A673 (cell line): ENCODE measurements around the gene MKI67.

Experiments used
- CTCF ChIP-seq: fragments of 300-800, 200-600 bp; sonication (generic); conservative IDR thresholded peaks from 2 replicates; pipeline ENCODE4 v1.5.1; 2017; ENCODE audit warnings: low read depth, mild to moderate bottlenecking, antibody characterized with exemption, low read length, moderate library complexity, mixed read lengths
- EZH2 ChIP-seq: fragments of 200-600 bp; sonication (generic); IDR thresholded peaks from 2 replicates; pipeline ENCODE4 v1.6.1; 2017; ENCODE audit warnings: borderline replicate concordance, low read depth, mild to moderate bottlenecking, mixed read lengths, antibody characterized with exemption, low read length; ENCODE audit not compliant: poor library complexity, severe bottlenecking

- TF ChIP-seq EZH2 (no peak), CTCF (peak; percentile 23; the same call in 1 of the 2 replicates)
These were observed 38.1 kb downstream of the MKI67 start for GRCh38 chr10:128087884-128088709.
